Daoy (cell line): Measurements from ENCODE around the gene VSIG1. TPM values are rescaled to one million over a fixed set of nuclear protein-coding genes. Genes with fewer than 3 reads are reported as not detected.

ENCODE experiments used
- DNase-seq: peaks from one replicate; pipeline ENCODE4 v3.0.0-alpha.2; 2015; ENCODE audit warnings: low read depth
- total RNA-seq: library from RNA; depleted of rRNA; stranded (reverse); fragments of >200 nt; shearing (Covaris generic); gene quantifications from 2 replicates; pipeline ENCODE4 v1.2.3, GENCODE V29; 2014

The VSIG1 gene
- total RNA-seq, 1 experiment from 2014 or later = 0.40 TPM

GRCh38 chrX:108064001-108064400 is 19.1 kb downstream of the VSIG1 start:
- DNase-seq = no peak

- DNase-seq = no peak
Observed at GRCh38 chrX:108064613-108065012, 19.7 kb downstream of the VSIG1 start.

DNA sequence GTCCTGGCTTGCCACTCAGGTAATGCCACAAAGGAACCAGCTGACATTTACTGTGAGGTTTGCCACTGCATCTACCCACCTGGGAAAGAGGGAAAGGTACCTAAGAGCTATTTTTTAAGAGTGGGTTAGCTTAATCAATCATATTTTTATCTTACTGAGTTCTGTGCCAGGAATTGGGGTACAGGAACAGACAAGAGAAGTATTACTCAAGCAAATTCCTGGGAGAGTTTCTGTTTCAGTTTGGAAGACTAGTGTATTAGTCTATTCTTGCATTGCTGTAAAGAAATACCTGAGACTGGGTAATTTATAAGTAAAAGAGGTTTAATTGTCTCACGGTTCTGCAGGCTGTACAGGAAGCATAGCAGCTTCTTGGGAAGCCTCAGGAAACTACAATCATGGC is 23.3 kb downstream of the VSIG1 start:
- DNase-seq = no peak

GRCh38 chrX:108070891-108071290 is 26.0 kb downstream of the VSIG1 start:
- DNase-seq = peak; percentile 43

- DNase-seq = peak; percentile 3
Observed at GRCh38 chrX:108071578-108071977, 26.7 kb downstream of the VSIG1 start.

- DNase-seq = peak; percentile 54
Observed at GRCh38 chrX:108072746-108073145, 27.9 kb downstream of the VSIG1 start.

DNA sequence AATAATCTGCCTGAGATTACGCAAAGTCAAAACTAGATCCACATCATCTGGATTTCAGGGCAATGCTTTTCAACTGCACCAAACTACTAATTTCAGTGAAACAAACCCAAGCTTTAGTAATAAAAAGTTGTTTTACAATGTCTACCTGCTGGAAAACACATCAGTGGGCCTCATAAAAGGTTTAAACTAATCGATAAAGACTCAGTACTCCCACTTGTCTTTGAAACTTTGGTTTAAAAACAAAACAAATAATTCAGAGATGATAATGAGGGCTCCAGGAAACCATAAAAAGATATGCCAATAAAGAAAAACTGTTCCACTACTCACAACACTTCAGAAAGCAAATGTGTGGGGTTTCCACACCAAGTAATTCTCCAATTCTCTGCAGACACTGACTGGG is 36.2 kb downstream of the VSIG1 start:
- DNase-seq = no peak

DNA sequence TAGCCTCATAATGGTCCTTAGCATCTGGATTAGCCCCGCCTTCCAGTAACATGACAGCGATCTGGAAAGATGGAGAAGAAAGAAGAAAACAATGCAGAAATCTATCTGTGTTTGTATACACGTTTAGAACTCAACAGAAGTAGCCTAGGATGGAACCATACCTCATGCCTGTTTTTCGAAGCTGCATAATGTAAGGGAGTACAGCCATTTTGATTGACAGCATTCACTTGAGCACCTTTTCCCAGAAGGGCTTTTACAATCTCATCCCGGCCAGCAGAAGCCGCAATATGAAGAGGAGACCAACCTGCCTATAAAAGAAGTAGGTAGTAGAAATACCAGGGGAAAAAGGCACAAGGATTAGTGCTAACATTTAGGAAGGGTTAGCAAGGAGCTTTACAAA is 42.9 kb downstream of the VSIG1 start:
- no peak for DNase-seq

GRCh38 chrX:108088511-108088910 is 43.6 kb downstream of the VSIG1 start:
- DNase-seq = no peak

DNA sequence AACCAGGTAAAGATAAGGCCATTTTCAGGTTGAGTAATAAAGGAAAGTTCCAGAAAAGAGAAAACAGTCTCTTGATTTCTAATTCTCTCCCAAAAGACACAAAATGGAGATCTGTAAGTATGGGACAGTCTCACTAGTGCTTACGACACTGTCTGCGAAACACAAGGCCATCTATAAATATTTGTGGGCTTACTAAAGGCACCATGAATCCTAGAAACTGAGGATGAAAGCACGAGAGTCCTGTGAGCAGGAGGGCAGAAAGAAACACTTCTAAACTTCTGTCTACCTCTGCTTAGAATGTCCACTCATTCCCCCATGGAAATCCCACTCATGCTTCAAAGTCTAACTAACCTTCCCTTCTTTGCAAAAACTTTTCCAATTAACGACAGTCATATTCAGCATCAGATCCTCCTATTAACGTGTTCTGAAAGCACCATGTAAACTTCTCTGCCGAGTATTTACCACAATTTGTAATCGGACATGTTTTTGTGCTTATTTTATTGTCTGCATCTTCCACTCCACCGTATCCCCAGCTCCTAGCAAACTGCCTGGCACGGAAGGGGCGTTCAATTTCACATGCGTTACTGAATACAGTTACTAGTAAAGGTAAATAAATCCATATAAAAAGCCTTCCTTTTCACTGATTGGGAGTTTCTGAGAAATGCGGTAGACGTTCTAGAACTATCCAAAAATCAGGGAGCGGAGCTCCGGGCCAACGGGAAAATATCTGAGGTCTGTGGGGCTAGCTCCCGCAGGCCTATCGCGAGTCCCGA is 45.8 kb downstream of the VSIG1 start:
- peak; percentile 4 for DNase-seq

- peak; percentile 95 for DNase-seq
Observed at GRCh38 chrX:108091264-108091877, 46.5 kb downstream of the VSIG1 start, which contains the start of the genes ATG4A and PSMD10. Gene ATG4A, plus strand, starts transcription at chrX:108091778. Its CDS starts 49 bp downstream, at chrX:108091827. Gene PSMD10, minus strand, starts transcription at chrX:108091542. Its CDS starts 22 bp downstream, at chrX:108091520.

GRCh38 chrX:108091878-108092291 is 47.0 kb downstream of the VSIG1 start:
- DNase-seq = no peak

GRCh38 chrX:108097380-108097779 is 52.5 kb downstream of the VSIG1 start:
- DNase-seq = no peak

GRCh38 chrX:108105473-108105872 is 60.6 kb downstream of the VSIG1 start:
- DNase-seq = no peak

DNA sequence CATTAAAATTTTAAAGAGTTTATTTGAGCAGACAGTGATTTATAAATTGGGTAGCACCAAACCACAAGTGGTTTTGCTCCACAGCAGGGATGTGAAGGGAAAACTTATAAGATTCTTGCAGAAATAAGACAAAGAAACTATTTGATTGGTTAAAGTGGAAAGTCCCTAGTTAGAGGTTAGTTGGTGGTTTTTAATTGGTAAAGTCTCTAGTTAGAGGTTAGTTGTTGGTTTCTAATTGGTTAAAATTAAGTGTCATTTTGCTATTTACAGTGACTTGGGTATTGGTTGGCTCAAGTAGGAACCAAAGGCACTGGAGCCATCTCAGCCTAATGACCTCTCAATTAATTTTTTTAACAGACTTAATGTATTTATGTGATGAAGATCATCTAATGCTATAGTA is 69.7 kb downstream of the VSIG1 start:
- DNase-seq = no peak

GRCh38 chrX:108117988-108118387 is 73.1 kb downstream of the VSIG1 start:
- no peak for DNase-seq

DNA sequence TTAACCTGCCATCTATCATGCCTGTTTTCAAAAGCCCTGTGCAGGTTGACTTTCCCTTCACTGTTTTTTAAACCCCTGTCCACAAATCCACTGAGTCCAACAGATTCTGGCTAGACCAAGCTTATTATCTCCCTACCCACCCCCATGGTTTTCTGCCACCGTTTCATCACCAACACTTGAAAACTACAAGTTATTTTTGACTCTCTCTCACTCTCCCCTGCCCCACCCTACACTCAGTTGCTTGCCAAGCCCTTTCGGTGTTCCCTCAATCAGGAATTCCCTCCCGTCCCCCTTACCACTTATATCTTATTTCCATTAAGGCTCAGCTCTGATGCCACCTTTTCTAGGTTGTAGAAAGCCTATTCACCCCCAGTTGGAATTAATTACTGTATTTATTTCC is 76.4 kb downstream of the VSIG1 start:
- DNase-seq = no peak

- no peak for DNase-seq
Observed at GRCh38 chrX:108122748-108123147, 77.9 kb downstream of the VSIG1 start.

DNA sequence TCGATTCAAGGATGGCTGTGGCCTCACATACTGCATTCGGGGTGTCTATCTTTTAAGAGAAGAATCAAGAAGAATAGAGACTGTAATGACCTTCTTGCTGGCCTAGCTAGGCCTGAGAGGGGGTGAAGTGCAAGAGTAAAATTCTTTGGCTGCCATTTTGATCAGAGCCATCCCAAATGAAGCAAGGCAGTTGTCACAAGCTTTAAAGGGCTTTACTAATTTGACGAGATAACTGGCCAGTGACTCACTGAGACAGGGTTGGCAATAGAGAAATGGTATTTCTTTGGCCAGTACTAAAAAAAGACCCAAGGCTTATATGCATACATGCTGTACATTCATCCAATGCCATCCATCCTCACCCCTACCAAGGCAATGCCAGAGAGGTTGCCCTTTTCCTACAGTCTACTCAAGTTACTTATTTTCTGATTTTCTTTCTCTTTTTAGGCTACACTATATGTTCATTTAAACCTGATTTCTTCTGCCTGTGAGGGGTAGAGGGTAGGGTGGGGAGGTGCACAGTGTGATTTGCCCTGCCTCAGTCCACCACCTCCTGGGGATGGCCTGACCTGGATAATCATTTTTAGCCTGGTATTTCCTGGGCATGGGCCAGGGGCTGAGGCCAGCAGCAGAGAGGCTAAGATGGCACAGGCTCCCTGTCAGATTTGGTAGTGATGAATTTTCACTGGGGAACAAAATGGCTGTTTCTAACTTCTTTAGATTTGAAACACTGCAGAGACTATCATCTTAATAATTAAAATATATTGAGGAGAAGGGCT is 78.9 kb downstream of the VSIG1 start:
- DNase-seq = no peak

DNA sequence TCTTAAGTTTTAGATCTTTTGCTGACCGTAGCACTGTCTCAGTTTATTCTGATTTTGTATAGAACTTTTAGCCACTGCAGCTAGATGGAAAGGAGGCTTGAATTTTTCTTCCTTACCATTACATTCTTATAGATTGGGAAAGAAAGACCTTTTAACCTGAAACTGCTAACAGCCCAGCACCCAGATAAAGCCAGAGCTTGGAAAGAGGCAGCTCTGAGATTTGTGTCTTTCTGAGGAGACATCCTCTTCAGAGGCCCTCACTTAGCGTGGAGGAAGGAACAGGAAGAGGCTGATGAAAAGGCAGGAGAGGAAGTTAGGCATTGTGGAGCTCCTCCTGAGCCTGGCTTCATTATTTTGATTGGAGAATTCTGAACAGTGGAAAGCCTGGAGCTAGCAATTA is 81.8 kb downstream of the VSIG1 start:
- no peak for DNase-seq

DNA sequence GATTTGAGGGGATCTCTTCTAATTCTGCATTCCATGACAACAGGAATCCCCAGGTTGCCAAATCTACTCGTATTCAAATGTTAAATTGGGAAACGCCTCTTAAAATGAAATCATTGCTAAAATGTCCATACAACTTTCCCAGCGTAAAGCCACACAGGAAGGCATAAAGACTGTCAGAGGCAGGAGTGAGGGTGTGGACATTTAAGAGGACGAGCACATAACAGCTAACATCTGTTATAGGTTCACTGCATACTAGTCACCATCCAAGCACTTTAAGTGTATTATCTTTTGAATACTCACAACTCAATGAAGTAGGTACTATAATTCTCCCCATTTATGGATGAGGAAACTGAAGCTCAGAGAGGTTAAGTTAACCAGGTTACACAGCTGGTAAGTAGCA is 82.3 kb downstream of the VSIG1 start:
- no peak for DNase-seq
